H1 (cell line): ENCODE data around the gene SLC35G2. TPM values are rescaled to one million over a fixed set of nuclear protein-coding genes. Genes with fewer than 3 reads are reported as not detected.

Source experiments
- CTCF ChIA-PET: fragments of 300-600 bp; sonication (Branson Sonifier 250); formaldehyde crosslinking; loops from one replicate; lab custom pipeline; 2021; ENCODE audit not compliant: partially characterized antibody; lab: Charles Lee
- POLR2A ChIA-PET: fragments of 300-600 bp; sonication (Branson Sonifier 250); formaldehyde crosslinking; loops from one replicate; lab custom pipeline; 2021; ENCODE audit warnings: inconsistent platforms; ENCODE audit not compliant: partially characterized antibody; lab: Charles Lee
- DNase-seq, 2 experiments: peaks; one replicate each; pipeline versions ENCODE4 v3.0.0 to v3.0.0-alpha.2; 2010 to 2022; ENCODE audit warnings: low spot score in 2 of 2, low read depth in 1 of 2, mixed read lengths in 1 of 2
- FAIRE-seq: peaks from 2 replicates; lab custom pipeline; 2011; peaks lifted over from hg19 to GRCh38; lab: Jason Lieb, UNC
- H2AFZ ChIP-seq: 2 replicates; pipeline ENCODE4 v1.8.1; 2012; ENCODE audit warnings: low read length, inconsistent platforms
- H2AK5ac ChIP-seq: 2 replicates; pipeline ENCODE4 v1.6.1; 2013; ENCODE audit warnings: low read depth, low read length
- H2BK120ac ChIP-seq: replicated peaks from 2 replicates; pipeline ENCODE3; 2013; ENCODE audit warnings: low read depth, low read length, inconsistent platforms
- H2BK12ac ChIP-seq: 2 replicates; pipeline ENCODE4 v1.6.1; 2013; ENCODE audit warnings: low read depth, low read length
- H2BK15ac ChIP-seq: 2 replicates; pipeline ENCODE4 v1.6.1; 2013; ENCODE audit warnings: low read length
- H2BK20ac ChIP-seq: 2 replicates; pipeline ENCODE4 v1.6.1; 2013; ENCODE audit warnings: low read length
- H2BK5ac ChIP-seq: 2 replicates; pipeline ENCODE4 v1.6.1; 2013; ENCODE audit warnings: low read depth, low read length
- H3K14ac ChIP-seq: 2 replicates; pipeline ENCODE4 v1.6.1; 2013; ENCODE audit warnings: inconsistent platforms; ENCODE audit not compliant: insufficient read length
- H3K18ac ChIP-seq: 2 replicates; pipeline ENCODE4 v1.6.1; 2013; ENCODE audit warnings: low read length; ENCODE audit errors: extremely low read depth
- H3K23ac ChIP-seq: 2 replicates; pipeline ENCODE4 v1.6.1; 2013; ENCODE audit warnings: inconsistent platforms; ENCODE audit not compliant: insufficient read length
- H3K23me2 ChIP-seq: 2 replicates; pipeline ENCODE4 v1.6.1; 2013; ENCODE audit warnings: low read depth, low read length
- H3K27ac ChIP-seq: 2 replicates; pipeline ENCODE4 v1.6.1; 2011; ENCODE audit warnings: low read depth, low read length, inconsistent platforms
- H3K27me3 ChIP-seq, 4 experiments: replicated peaks in 1 of 4; 1 replicate in 1 of 4; 2 replicates in 3 of 4; pipeline versions ENCODE4 v1.6.1 to v1.8.1; 2011 to 2013; ENCODE audit warnings: low read length in 3 of 4, mild to moderate bottlenecking in 3 of 4, inconsistent platforms in 2 of 4, mixed read lengths in 2 of 4, moderate library complexity in 1 of 4; ENCODE audit not compliant: control insufficient read depth in 3 of 4, insufficient read depth in 3 of 4; ENCODE audit errors: extremely low read depth in 1 of 4
- H3K36me3 ChIP-seq, 4 experiments: 2 replicates each; pipeline versions ENCODE4 v1.6.1 to v1.8.1; 2011 to 2013; ENCODE audit warnings: mild to moderate bottlenecking in 4 of 4, low read length in 3 of 4, moderate library complexity in 2 of 4, control low read depth in 1 of 4, inconsistent platforms in 1 of 4; ENCODE audit not compliant: insufficient read depth in 4 of 4, control insufficient read depth in 2 of 4
- H3K4ac ChIP-seq: replicated peaks from 2 replicates; pipeline ENCODE3; 2013; ENCODE audit warnings: low read length, low read depth, mixed read lengths, inconsistent platforms; ENCODE audit not compliant: insufficient read length
- H3K4me1 ChIP-seq, 4 experiments: replicated peaks in 1 of 4; 1 replicate in 1 of 4; 2 replicates in 3 of 4; pipeline versions ENCODE4 v1.6.1 to v1.8.1; 2011 to 2013; ENCODE audit warnings: low read length in 3 of 4, inconsistent platforms in 2 of 4, mixed read lengths in 1 of 4; ENCODE audit not compliant: insufficient read depth in 4 of 4, control insufficient read depth in 3 of 4
- H3K4me2 ChIP-seq, 2 experiments: 2 replicates each; pipeline versions ENCODE4 v1.6.1 to v1.8.1; 2011 to 2013; ENCODE audit warnings: low read depth in 2 of 2, low read length in 2 of 2, control low read depth in 1 of 2, inconsistent platforms in 1 of 2, mild to moderate bottlenecking in 1 of 2; ENCODE audit not compliant: insufficient read depth in 1 of 2
- H3K4me3 ChIP-seq, 4 experiments: fragments of 200-600, 300-600 bp in 1 of 4; sonication (generic), shearing (Covaris generic), sonication (Bioruptor Twin) in 1 of 4; 2 replicates each; pipeline versions ENCODE4 v1.5.1 to v1.8.1; 2011 to 2016; ENCODE audit warnings: low read length in 4 of 4, low read depth in 3 of 4, control low read depth in 2 of 4, inconsistent platforms in 2 of 4, mild to moderate bottlenecking in 2 of 4, mixed read lengths in 1 of 4, moderate library complexity in 1 of 4; ENCODE audit not compliant: insufficient read depth in 2 of 4; ENCODE audit errors: extremely low read depth in 1 of 4
- H3K56ac ChIP-seq: replicated peaks from 2 replicates; pipeline ENCODE3; 2013; ENCODE audit warnings: low read depth, mild to moderate bottlenecking, mixed read lengths, low read length, inconsistent platforms; ENCODE audit not compliant: insufficient read length
- H3K79me1 ChIP-seq: 2 replicates; pipeline ENCODE4 v1.6.1; 2013; ENCODE audit warnings: low read depth, low read length, control low read depth
- H3K79me2 ChIP-seq, 2 experiments: 2 replicates each; pipeline versions ENCODE4 v1.6.1 to v1.8.1; 2012 to 2013; ENCODE audit warnings: low read length in 2 of 2, mild to moderate bottlenecking in 2 of 2, inconsistent platforms in 1 of 2; ENCODE audit not compliant: insufficient read depth in 2 of 2, control insufficient read depth in 1 of 2
- H3K9ac ChIP-seq, 4 experiments: replicated peaks in 1 of 4; 1 replicate in 1 of 4; 2 replicates in 3 of 4; pipeline versions ENCODE4 v1.6.1 to v1.8.1; 2011 to 2013; ENCODE audit warnings: low read depth in 3 of 4, low read length in 3 of 4, control low read depth in 2 of 4, mild to moderate bottlenecking in 2 of 4, moderate library complexity in 2 of 4, inconsistent platforms in 1 of 4; ENCODE audit errors: extremely low read depth in 1 of 4
- H3K9me3 ChIP-seq, 2 experiments: 2 replicates each; pipeline versions ENCODE4 v1.6.1 to v1.8.1; 2012 to 2013; ENCODE audit warnings: mild to moderate bottlenecking in 2 of 2, moderate library complexity in 2 of 2, control low read depth in 1 of 2, inconsistent platforms in 1 of 2, low read depth in 1 of 2, low read length in 1 of 2, mixed read lengths in 1 of 2; ENCODE audit not compliant: insufficient read depth in 2 of 2
- H4K20me1 ChIP-seq, 2 experiments: replicated peaks in 1 of 2; 2 replicates each; pipeline versions ENCODE3 to v1.8.1; 2011 to 2013; ENCODE audit warnings: inconsistent platforms in 2 of 2, low read length in 2 of 2, mild to moderate bottlenecking in 1 of 2; ENCODE audit not compliant: insufficient read depth in 2 of 2, control insufficient read depth in 1 of 2
- H4K5ac ChIP-seq: 2 replicates; pipeline ENCODE4 v1.6.1; 2013; ENCODE audit warnings: low read length, low read depth, mixed read lengths, inconsistent platforms; ENCODE audit not compliant: insufficient read length
- H4K8ac ChIP-seq: 2 replicates; pipeline ENCODE4 v1.8.0; 2013; ENCODE audit warnings: mild to moderate bottlenecking, moderate library complexity, low read length, inconsistent platforms; ENCODE audit not compliant: insufficient read depth; ENCODE audit errors: extremely low read depth
- H4K91ac ChIP-seq: replicated peaks from 2 replicates; pipeline ENCODE3; 2013; ENCODE audit warnings: low read length, mixed read lengths, inconsistent platforms; ENCODE audit not compliant: insufficient read length
- BACH1 ChIP-seq: IDR thresholded peaks from 2 replicates; pipeline ENCODE4 v1.6.1; 2012; ENCODE audit warnings: low read length, improper control_type of control experiment
- BRCA1 ChIP-seq: IDR thresholded peaks from 2 replicates; pipeline ENCODE4 v1.6.1; 2012; ENCODE audit warnings: low read depth, low read length, improper control_type of control experiment
- HDAC6 ChIP-seq: IDR thresholded peaks from one replicate; pipeline ENCODE4 v1.7.1; 2012; ENCODE audit warnings: low read depth, mild to moderate bottlenecking, inconsistent platforms, low read length, moderate library complexity
- JUND ChIP-seq: IDR thresholded peaks from 2 replicates; pipeline ENCODE4 v1.6.1; 2011; ENCODE audit warnings: mild to moderate bottlenecking, improper control_type of control experiment, low read length
- NANOG ChIP-seq: IDR thresholded peaks from 2 replicates; pipeline ENCODE4 v1.6.1; 2011; ENCODE audit warnings: low read length, low read depth, mild to moderate bottlenecking, inconsistent platforms; ENCODE audit not compliant: insufficient read depth, poor library complexity, severe bottlenecking
- PHF8 ChIP-seq: fragments of 200-600 bp; sonication (generic); conservative IDR thresholded peaks from 2 replicates; pipeline ENCODE4 v1.7.1; 2012; ENCODE audit warnings: low read depth, mild to moderate bottlenecking, inconsistent platforms, low read length, moderate library complexity
- RNF2 ChIP-seq: fragments of 200-900, 300-1000 bp; sonication (generic); IDR thresholded peaks from 2 replicates; pipeline ENCODE4 v1.7.1; 2016; ENCODE audit warnings: borderline replicate concordance, low read depth, mild to moderate bottlenecking, antibody characterized with exemption, low read length; ENCODE audit not compliant: poor library complexity, severe bottlenecking; ENCODE audit errors: missing control alignments
- SIRT6 ChIP-seq: IDR thresholded peaks from one replicate; pipeline ENCODE4 v1.7.1; 2012; ENCODE audit warnings: low read length, inconsistent platforms
- TAF1 ChIP-seq: IDR thresholded peaks from 2 replicates; pipeline ENCODE4 v1.6.1; 2011; ENCODE audit warnings: mild to moderate bottlenecking, low read depth, low read length
- YY1 ChIP-seq: IDR thresholded peaks from 2 replicates; pipeline ENCODE4 v1.6.1; 2011; ENCODE audit warnings: low read depth, mild to moderate bottlenecking, low read length
- WGBS, 2 experiments: shearing (Covaris generic) in 1 of 2; methylation state at CpG; one replicate each; pipeline versions ENCODE4 v1.1.6 to v1.1.7; 2013 to 2015; ENCODE audit warnings: low lambda C conversion rate in 2 of 2, mixed read lengths in 2 of 2, inconsistent platforms in 1 of 2, low coverage in 1 of 2, missing lambda C conversion rate in 1 of 2; ENCODE audit not compliant: insufficient replicate concordance in 2 of 2, insufficient coverage in 1 of 2, insufficient read length in 1 of 2; ENCODE audit errors: extremely low coverage in 1 of 2, missing lambda C conversion rate in 1 of 2; 5-methylcytosine and 5-hydroxymethylcytosine counted together
- polyA plus RNA-seq, 7 experiments: library from polyadenylated mRNA; depleted of rRNA in 3 of 7; stranded (reverse) in 5 of 7; unstranded in 2 of 7; fragments of >200 nt in 5 of 7; fragments of 200-250 nt in 2 of 7; gene quantifications; 1 replicate in 5 of 7; 2 replicates in 1 of 7; 4 replicates in 1 of 7; pipeline versions ENCODE4 v1.2.1 to v1.2.3, GENCODE V29; 2011 to 2013; ENCODE audit warnings: missing spikeins in 2 of 7, mixed read lengths in 2 of 7
- total RNA-seq: library from RNA; stranded (reverse); fragmentation: NEBNext Ultra II Directional; extraction: Animal tissue kit (Norgen Biotek cat#: 25700); gene quantifications from 2 replicates; pipeline ENCODE4 v1.2.1, GENCODE V29; 2021
- TF ChIP-seq, protein P1 (sequence below), 3 experiments: IDR thresholded peaks; 1 replicate in 2 of 3; 2 replicates in 1 of 3; pipeline versions ENCODE4 v1.5.1 to v1.6.1; 2011; ENCODE audit warnings: low read length in 3 of 3, mild to moderate bottlenecking in 3 of 3, inconsistent platforms in 2 of 3, low read depth in 1 of 3, moderate library complexity in 1 of 3; ENCODE audit not compliant: insufficient read depth in 1 of 3; ENCODE audit errors: control extremely low read depth in 1 of 3

The SLC35G2 gene
- total and polyA plus RNA-seq, 2 of the 8 experiments (the other 6 are each of a cell fraction or from before 2014, with no cell fraction given) = 5.2 to 6.4 TPM

DNA sequence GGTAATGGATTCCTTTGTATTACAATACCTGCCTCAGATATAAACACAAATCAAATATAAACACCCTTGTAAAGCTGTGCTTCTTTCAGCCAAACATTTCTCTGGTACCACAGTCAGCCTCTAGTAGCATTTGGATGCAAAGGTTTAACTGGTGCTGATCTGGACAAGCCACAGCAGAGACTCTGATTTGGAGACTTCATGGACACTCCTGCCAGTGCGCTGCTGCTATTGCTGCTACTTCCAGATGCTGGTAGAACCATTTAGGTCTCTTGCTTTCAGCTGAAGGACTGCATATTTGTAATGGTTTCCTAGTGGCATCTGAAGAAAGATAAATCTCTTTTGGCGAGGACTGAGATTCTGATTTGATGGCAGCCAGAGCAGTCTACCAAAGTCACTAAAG, 80.0 kb downstream of the SLC35G2 start:
- Histone ChIP-seq H3K23me2 (no peaks in the 10 kb centered on the region), H3K36me3 (peaks cover 0 to 2% (median 0%) of the 10 kb centered on the region in 4 experiments; a peak in 2 of 8 replicates), H4K8ac (no peak overlapping the region), H2BK15ac (no peak overlapping the region), H2AFZ (no peak overlapping the region), H3K14ac (no peak overlapping the region), H3K18ac (0 out of 2 replicates have a peak overlapping the region, but pooled peaks have one; percentile 11), H4K91ac (no peak overlapping the region), H2BK20ac (no peak overlapping the region), H2BK12ac (no peak overlapping the region), H3K79me2 (peaks cover 5 to 94% of the 10 kb centered on the region in 2 experiments; a peak in 3 of 4 replicates), H2BK5ac (no peak overlapping the region), H2BK120ac (no peak overlapping the region), H3K56ac (no peak overlapping the region), H3K9ac (no peak overlapping the region; a peak in 1 of 7 replicates), H3K4me2 (no peak overlapping the region), H4K20me1 (peaks cover 0 to 5% of the 10 kb centered on the region in 2 experiments), H3K4me1 (peaks cover 2 to 8% (median 6%) of the 10 kb centered on the region in 4 experiments; a peak in 4 of 7 replicates), H3K27ac (no peak overlapping the region), H4K5ac (no peak overlapping the region), H3K27me3 (no peaks in the 10 kb centered on the region), H3K4ac (no peak overlapping the region), H3K79me1 (no peaks in the 10 kb centered on the region), H3K9me3 (no peaks in the 10 kb centered on the region), H3K23ac (no peak overlapping the region), H3K4me3 (no peak overlapping the region), H2AK5ac (no peak overlapping the region)
- peak; percentile 24 for FAIRE-seq
- WGBS, 2 experiments = 92% methylated on average over 2 of the region's 2 CpGs; no CpG with 5 or more reads in 1 of the 2 experiments
- POLR2A ChIA-PET = interaction anchor here (1.5 kb wide), 1 partner anchor 10 kb away, joined by 3 read pairs; no protein-coding TSS in a partner anchor
- no peak for DNase-seq
- CTCF ChIA-PET = interaction anchor here (0.7 to 1.2 kb wide), 2 partner anchors 14 to 508 kb away, joined by 3 to 4 read pairs; no protein-coding TSS in a partner anchor
- TF ChIP-seq JUND (no peak), TAF1 (no peak), SIRT6 (no peak), RNF2 (no peak), HDAC6 (no peak), NANOG (no peak), YY1 (no peak), BACH1 (no peak), BRCA1 (no peak), PHF8 (no peak)
- TF ChIP-seq, protein P1, sequence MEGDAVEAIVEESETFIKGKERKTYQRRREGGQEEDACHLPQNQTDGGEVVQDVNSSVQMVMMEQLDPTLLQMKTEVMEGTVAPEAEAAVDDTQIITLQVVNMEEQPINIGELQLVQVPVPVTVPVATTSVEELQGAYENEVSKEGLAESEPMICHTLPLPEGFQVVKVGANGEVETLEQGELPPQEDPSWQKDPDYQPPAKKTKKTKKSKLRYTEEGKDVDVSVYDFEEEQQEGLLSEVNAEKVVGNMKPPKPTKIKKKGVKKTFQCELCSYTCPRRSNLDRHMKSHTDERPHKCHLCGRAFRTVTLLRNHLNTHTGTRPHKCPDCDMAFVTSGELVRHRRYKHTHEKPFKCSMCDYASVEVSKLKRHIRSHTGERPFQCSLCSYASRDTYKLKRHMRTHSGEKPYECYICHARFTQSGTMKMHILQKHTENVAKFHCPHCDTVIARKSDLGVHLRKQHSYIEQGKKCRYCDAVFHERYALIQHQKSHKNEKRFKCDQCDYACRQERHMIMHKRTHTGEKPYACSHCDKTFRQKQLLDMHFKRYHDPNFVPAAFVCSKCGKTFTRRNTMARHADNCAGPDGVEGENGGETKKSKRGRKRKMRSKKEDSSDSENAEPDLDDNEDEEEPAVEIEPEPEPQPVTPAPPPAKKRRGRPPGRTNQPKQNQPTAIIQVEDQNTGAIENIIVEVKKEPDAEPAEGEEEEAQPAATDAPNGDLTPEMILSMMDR (IDR thresholded peaks at IDR 0.05; ENCODE audit: control extremely low read depth in 1 of 3, insufficient read depth in 1 of 3, low read depth in 1 of 3, low read length in 3 of 3) = no peak
